GM21723 (cell line): ENCODE measurements around the gene ARRB1.
"Not testable (repeated sequence)": the region's sequence is repeated elsewhere in the genome, so short reads cannot be mapped to it uniquely, and the experiment has no call there.

Source experiments
- ATAC-seq: cut with Tn5 transposase; IDR thresholded peaks from one replicate; pipeline ENCODE4 v1.9.1; 2021; ENCODE audit warnings: mild to moderate bottlenecking, moderate library complexity; ENCODE audit not compliant: unreplicated experiment

The ARRB1 gene

DNA sequence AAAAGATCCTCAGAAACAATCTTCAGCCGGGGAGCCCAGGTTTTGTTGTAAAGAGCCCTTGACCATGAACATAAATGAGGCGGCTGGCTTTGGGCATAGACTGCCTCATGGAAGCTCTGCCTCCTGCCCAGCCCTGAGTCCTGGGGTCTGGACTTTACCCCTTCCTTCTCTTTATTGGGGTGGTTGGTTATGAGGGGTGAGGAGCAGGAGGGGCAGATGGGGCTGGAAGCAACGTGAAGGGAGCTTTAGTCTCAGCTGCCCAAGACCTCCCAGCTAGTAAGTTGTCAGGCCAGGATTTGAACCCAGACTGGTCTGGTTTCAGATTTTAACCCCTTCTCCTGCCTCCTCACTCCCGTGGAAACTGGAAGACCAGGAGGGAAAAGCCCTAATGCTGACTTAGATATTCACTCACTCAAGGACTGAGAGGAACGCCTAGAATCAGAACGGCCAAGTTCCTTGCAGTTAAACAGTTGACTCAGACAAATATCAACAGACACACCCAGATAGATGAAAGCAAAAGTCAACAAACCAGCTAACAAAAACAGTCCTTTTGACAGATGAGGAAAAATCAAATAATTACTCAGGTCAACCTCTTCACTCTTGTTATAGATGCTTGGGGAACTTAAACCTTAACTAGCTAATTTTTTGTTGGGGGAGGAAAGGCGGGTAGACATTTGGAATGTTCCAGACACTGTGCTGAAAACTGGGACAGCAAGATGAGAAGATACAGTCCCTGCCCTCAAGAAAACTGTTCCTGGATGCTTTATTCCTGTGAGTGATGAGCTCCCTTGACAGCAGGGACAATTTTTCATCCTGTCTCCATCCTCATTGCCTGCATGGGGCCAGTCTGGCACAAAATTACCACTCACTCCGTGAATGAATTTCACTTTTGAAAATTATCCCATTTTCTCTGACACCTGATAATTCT lies 20.8 kb upstream of the ARRB1 start:
- no peak for ATAC-seq

DNA sequence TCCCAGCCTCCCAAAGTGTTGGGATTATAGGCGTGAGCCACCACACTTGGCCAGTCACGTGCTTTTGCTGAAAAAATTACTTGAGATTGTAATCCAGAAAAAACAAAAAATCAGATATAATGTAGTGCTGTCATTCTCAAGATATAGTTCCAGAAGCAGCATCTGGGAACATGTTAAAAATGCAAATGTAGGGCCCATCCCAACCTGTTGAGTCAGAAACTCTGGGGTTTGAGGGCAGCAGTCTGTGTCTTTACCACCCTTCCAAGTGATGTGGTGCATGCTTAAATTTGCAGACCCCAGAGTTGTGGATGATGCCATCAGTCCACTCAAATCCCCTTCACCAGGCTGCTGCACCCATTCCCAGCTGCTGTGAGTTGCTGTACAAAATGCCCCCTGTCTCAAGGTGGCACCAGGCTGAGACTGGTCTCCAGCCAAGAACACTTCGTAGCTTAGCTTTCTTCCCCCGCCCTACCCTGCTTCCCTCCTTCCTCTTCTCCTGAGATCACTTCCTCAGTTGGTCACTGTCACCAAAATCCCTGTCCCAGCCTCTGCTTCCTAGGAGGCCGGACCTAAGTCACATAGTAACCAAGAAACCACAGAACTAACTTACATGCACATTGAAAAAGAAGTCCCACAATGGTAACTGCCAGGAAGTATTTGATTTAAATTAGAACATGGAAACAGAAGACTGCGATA lies 18.2 kb upstream of the ARRB1 start:
- no peak for ATAC-seq

DNA sequence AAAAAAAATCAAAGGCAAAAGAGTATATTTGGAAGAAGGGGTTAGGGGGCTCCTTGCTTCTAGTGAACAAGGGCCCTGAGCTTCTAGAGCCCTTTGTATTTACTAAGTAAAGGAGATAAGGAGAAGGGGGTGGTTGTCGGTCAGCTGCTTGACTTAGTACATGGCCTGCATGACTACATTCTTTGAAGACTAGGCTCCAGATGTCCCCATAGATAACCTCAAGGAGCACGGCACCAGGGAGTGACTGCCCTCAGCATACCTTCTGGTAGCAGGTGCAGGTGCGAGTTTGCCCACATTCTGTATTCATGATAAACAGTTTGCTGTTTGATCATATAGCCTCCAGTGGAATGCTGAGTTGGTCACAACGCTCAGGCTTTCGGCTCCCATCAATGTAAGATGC lies 15.4 kb upstream of the ARRB1 start:
- ATAC-seq, result not testable (repeated sequence)

DNA sequence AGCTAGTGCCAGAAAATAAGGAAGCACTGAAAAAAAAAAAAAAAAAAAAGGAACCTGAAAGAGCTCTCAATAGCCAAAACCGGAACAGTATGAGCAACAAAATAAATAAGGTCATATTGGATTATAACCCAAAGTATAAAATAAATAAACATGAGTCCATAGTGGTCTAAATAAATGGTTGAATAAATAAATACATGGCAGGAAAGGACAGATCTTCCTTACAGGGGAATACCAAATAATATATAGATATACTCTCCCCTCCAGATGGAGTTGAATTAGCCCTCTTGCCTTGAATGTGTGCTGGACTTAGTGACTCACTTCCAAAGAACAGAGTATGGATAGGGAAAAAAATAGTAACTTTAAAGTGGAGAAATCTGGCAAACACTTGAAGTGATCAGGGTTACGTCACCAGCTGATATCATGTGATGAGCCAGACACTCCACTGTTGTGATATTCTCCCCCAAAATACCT lies 14.3 kb upstream of the ARRB1 start:
- no peak for ATAC-seq

DNA sequence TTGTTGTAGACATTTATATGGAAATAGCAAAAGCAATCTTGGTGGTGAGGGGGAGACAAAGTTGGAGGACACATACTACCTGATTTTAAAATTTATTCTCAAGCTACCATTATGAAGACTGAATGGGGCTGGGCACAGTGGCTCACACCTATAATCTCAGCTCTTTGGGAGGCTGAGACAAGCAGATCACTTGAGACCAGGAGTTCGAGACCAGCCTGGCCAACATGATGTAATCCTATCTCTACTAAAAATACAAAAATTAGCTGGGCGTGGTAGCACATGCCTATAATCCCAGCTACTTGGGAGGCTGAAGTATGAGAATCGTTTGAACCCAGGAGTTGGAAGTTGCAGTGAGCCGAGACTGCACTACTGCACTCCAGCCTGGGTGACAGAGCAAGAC lies 10.8 kb upstream of the ARRB1 start:
- not testable (repeated sequence) for ATAC-seq

DNA sequence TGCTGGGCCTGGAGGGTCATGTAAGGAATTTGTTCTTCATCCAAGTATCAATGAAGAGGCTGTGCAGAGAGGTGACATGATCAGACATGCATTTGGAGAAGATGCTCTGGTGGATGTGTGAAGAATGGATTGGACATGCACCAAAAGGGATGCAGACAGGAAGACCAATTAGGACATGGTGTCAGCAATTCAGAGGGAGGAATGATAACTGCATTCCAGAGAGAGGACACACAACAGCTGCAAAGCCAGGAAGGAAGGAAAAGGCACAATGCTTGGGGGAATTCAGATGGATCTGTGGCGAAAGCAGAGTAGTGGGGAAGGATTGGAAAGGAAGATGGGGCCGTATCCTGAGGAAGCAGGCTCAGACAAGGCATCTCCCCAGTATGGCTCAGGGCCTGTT lies 5.2 kb upstream of the ARRB1 start:
- no peak for ATAC-seq

DNA sequence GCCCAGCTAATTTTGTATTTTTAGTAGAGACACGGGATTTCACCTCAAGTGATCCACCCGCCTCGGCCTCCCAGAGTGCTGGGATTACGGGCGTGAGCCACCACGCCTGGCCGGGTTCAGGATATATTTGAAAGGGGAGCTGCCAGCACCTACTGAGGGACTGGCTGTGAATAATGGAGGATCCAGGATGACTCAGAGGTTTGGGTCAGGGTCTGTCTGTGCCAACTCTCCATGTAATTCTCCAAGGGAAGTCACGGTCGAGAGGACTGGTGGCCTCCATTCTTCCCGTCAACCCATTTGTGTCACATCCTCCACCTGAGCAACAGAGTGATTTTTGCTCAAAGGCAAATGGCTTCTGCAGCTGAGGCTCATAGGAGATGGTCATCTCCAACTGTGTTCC lies 3.6 kb upstream of the ARRB1 start:
- ATAC-seq, result no peak

DNA sequence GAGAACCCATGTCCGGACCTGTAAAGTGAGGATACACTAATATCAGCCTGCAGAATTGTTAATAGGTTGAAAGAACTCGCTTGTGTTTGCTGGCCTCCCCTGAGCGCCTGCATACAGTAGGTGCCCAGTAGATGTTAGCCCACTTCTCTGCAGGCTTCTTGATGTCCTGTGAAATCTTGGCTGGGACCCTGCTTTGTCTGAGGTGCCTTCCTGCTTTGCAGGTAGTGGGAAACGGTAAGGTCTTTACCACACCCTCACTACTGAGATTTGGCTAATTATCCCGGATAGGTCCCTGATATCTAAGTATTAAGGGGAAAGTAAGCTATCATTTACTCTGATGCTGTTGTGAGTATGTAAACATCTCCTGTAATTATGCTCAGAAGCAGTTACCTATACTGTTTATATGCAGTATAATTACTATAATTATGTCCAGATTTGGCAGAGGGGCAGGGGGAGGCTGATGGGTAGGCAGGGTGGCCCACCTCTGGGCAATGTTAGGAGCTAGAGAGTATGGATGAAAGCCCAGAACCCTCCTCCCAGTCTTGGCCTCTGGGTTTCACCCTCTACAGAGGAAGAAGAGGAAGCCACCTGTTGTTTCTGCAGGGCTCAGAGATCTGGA lies 1.2 kb upstream of the ARRB1 start:
- ATAC-seq, result no peak

DNA sequence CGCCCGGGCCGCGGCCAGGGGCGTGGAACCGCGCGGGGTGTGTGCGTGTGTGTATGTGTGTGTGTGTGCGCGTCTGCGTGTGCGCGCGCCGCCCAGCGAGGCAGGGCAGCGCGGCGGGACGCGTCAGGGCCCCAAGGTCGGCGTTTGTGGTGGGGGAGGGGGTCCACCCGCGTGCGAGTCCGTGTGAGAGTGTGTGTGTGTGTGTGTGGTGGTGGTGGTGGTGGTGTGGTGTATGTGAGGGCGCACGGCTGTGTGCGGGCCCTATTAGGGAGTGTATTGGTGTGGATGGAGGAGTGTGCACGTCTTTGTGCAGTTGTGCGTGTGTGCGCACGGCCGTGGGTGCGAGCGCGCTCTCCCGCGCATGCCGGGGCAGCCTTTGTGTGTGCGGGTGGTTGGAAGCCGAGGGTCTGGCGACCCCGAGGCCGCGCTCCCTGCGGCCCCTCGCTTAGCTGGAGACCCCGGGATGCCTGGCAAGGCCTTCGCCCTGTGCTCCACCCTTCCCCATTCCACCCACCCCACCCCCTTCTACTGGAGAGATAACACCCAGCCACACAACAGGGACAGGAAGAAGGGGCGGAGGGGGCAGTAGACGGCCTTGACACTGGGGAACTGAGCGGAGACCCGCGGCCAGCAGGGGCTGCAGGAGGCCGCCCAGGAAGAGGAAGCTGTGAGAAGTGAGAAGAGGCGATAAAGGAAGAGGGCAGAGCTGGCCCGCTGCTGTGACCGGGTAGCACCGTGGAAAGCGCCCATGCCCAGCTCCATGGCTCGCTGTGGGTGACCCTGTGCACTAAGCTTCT lies 528 bp upstream of the ARRB1 start:
- ATAC-seq, result no peak

DNA sequence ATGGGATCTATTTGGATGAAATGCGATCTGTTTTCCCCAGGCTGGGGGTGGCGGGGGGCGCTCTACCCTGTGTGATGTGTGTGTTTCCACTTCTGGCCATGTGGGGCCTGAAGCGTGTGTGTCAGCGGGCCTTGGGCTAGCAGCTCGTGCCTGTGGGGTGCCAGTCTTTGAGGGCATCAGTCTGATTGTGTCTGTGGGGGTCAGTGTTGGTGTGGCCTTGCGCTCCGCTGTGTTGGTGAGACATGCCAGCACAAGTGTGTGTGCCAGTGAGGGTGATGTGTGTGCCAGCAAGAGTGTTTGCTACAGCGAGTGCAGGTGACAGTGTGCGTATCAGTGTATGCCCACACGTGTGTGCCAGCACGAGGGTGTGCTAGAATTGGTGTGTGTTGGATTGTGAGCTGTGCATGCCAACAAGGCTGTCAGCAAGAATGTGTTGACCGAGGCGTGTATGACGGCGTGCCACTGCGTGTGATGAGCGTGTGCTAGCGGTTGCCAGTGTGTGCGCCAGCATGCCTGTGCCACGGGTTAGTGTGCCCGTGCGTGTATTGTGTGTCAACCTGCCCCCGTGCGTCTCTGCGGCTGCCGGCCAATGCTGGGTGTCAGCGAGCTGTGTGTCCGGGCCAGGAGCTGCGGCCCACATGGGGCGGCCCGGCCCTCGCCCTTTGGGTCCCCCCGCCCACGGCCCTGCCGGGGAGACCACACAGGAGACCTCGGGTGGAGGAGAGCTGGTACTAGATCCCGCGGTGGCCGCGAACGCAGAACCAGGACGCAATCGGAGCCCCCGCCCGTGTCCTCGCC lies 519 bp downstream of the ARRB1 start:
- no peak for ATAC-seq

DNA sequence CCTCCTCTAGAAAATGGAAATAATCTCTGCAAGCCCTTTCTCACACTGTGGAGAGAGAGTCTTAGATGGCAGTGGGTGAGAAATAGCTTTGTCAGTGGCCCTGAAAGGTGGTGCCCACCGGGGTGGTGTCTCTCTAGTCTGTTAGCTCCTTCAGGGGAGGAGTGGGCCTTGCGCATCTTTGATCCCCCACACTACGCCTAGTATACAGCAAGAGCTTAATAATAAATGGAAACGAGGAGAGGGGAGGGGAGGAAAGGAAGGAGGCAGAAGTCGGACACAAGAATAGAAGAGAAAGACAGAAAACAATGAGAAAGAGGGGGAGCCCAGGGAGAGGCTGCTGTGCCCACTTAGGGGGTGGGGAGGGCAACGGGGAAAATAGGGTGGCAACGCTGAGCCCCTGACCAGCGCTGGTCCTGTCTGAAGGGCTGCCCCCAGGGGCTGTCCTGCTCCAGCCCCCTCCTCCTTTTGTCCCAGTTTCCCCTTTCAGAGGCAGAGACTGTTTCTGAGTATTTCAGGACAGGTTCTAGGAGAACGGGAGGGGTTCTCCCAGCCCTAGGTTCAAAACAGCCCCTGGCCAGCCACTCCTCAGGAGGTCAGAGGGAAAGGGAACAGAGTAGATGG lies 1.2 kb downstream of the ARRB1 start:
- ATAC-seq, result no peak

DNA sequence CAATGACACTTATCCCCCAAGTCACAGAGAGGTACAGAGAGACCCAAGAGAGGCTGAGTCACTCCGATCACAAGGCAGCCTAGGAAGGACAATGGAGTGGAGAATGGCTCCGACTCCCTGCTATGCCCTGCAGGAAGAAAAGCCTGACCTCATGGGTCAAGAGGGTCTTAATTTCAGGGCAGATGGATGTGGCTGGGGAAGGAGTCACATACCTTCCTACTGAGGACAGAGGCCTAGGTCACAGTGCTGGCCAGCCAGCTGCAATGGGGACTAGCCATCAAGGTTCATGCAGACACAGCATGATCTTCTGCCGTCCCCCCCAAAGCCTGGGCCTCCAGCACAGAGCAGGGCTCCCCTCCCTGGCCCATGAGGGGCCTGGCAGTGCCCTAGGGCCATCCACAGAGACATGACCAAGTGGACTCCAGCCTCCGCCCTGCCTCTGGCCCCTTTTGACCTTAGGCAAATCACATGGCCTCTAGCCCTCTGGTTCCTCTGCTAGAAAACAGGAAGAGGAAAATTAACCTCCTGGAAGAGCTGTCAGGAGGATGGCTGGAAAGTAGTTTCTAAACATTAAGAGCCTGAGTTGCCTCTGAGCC lies 1.8 kb downstream of the ARRB1 start:
- no peak for ATAC-seq

DNA sequence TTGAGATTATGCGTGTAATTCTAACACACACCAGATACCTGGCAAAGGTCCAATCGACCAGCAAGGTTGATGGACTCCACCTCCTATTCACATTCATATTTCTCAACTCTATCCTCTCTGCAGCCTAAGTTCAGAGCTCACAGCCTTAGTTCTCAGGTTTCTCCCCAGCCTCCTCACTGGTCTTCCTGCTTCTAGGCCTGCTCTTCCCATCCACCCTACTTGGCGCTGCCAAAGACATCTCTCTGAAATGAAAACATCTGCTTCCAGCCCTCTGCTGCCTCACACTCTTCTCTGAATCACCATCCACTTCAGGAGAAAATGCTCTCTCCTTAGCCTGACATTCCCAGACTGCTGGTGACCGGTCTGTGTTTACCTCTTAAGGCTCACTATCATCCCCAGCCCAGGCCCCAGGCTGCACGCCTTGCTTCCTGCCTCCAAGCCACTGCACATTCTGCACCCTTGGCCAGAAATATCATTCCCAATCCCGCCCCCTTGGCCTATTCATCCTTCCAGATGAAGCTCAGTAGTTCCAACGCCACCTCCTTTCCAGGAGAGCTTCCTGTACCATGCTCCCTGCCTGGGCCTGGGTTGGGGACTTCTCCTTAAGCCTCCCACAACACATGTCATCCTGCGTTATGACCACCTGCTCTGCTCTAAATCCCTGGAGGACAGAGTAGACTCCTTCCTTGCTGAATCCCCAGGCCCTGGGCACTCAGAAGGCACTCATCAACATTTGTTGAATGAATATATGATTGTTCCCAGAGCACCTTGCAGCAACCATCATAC lies 3.5 kb downstream of the ARRB1 start:
- ATAC-seq, result no peak

DNA sequence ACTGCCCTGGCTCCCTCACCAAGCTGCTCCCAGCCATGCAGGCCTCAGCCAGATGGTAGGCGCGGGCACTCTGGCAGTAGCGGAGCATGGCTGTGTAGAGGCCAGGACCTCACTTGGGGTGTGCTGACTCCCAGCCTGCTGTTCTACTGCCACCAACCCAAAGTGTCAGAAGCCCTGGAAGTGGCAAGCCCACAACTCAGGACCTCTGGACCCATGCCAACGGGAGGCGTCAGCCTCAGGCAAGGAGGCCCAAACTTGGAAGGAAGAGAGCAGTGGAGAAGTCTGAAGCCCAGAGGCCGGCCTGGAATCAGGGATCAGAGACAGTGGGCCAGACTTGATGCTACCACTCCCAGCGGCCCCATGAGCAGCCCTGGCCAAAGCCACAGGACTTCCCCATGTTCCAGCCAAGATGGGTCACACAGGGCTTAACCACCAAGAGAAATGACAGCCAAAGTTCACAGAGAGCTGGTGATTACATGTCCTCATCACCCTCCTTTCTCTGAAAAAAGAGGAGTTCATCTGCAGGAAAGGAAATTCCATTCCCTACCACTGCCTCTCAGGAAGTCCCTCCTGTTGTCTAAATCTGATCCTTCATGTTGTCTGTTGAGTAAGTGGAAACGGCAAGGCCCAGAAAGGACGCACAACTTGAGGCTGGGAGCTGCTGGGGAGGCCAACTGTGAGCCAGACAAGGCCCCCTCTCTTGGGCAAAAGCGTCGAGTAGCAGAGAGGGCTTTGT lies 4.4 kb downstream of the ARRB1 start:
- no peak for ATAC-seq

DNA sequence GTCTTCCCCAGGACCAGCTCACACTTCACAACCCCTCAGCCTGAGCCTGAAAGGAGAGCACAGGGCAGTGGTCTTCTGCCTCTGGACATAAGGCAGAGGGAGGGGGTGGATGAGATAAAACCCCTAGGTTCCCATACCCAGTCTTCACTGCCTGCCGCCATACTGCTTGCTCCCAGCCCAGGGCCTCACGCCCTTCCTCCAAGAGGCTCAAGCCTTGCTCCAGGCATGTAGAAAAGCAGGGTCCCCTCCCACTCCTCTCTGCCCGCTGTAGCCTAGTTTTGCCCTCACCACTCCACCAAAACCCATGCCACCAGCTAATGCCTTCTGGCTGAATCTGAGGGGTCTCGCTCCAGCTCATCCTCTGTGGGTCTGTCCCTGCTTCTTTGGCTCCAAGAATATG lies 5.2 kb downstream of the ARRB1 start:
- no peak for ATAC-seq

DNA sequence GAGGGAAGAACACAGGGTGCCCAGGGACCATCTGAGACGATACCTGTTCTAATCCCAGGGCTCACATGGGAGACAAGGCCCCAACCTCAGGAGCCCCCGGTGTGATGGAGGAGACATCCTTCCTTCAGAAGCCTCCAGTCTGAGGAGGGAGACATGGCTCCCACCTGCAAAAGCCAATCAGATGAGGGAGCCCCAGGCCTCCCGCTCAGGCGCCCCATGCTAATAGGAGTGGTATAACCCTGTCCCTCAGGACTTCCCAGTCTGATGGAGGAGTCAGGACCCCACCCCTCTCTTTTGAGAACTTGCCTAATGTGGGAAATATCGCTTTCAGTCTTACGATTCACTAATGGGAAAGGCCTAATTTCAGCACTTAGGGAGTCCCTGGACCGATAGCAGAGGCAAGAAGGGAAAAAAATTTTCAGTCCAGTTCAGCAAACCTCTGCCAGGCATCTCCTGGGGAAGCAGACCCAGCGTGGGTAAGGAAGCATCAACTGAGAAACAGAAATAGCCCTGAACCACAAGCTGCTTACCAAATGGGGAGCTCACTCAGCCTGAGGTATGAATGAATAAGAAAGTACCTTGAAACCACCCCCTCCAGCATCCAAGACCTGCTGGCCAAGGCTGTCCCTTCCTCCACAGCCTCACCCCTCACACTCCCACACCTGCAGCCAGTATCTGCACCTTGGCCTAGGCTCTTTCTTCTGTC lies 5.9 kb downstream of the ARRB1 start:
- no peak for ATAC-seq

DNA sequence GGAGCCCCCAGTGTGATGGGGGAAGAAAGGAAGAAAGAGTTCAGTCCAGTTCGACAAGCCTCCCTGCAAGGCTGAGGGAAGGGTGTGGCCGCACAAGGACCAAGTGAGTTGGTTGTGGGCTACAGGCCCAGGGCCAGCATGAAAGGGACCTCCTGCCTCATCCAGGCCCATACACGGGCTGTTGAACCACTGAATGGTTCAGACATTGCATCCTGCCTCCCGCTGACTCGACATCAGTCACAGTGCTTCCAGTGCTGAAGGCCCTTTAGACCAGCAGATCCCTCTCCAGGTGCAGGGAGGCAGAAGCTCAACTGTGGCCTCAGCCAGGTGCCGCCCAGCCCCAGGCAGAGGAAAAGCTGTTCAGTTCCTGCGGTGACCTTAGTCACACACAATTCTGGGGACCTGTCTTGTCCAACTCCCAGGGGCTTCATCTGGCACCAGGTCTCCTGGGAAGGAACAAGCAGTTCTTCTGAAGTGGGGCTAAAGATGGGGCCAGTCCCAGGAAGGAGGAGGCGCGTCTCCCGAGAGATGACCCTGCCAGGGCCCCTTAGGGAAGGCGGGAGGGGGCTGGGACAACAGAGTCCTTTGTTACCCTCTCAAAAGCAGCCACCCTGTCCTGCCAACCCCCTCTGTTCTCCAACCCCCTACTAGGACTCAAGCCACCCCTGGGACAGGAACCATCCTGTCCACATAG lies 6.6 kb downstream of the ARRB1 start:
- no peak for ATAC-seq
